ENCODE results near the gene TRAIP.
"Not testable (repeated sequence)": the region's sequence is repeated elsewhere in the genome, so short reads cannot be mapped to it uniquely, and the experiment has no call there.

Gene TRAIP, protein sequence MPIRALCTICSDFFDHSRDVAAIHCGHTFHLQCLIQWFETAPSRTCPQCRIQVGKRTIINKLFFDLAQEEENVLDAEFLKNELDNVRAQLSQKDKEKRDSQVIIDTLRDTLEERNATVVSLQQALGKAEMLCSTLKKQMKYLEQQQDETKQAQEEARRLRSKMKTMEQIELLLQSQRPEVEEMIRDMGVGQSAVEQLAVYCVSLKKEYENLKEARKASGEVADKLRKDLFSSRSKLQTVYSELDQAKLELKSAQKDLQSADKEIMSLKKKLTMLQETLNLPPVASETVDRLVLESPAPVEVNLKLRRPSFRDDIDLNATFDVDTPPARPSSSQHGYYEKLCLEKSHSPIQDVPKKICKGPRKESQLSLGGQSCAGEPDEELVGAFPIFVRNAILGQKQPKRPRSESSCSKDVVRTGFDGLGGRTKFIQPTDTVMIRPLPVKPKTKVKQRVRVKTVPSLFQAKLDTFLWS

DNA sequence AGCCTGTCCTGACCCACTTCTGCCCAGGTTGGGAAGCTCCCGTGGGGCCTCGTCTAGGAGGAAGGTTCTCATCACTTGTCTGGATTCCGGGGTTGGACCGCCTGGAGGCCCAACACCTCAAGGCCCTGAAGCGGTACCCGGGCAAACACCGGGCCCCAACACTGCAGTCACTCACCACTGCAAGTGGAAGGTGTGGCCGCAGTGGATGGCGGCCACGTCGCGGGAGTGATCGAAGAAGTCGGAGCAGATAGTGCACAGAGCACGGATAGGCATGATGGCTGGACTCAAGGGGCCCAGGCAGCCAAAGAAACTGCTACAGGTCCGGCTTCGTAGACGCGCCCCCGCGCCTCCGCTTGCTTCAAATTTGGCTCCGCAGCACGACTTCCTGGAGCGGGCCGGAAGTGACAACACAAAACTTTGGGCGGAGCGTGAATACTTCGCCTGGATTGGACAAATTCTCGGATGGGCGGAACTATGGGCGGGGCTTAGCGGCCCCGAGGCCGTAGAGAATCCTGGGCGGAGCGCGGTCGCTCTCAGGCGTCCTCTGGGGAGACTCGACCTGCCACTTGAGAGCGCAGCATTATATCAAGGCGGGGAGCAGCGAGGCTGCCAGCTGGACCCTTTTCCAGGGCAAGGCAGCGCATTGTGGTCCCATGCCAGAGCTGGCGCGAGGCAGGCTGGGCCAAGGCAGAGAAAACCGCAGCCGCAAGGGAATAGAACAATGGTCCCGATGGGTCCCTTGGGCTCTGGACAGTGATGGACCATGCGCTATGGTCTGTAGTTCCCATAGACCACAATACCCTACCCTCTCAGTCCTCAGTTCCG is at the start of gene TRAIP:
TSS of gene TRAIP (minus strand) at position 384 of the 825 bp plus-strand sequence. CDS start at position 273, 111 bp downstream.
- DNase-seq: peak; percentile 96 to 97

DNA sequence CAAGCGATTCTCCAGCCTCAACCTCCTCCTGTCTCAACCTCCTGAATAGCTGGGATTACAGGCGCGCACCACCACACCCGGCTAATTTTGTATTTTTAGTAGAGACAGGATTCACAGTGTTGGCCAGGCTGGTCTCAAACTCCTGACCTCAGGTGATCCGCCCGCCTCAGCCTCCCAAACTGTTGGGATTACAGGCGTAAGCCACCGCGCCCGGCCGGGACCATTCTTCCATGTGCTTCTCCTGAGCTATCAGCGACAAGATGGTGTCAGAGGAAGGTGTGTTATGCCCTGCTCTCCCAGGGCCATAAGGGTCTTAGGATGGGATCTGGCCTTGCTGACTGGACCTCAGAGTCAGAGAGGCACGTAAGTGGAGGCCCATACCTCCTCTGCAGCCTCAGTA is 48.1 kb upstream of the TRAIP start:
- not testable (repeated sequence) for DNase-seq

- DNase-seq: peak; percentile 21 to 39
Observed at GRCh38 chr3:49903451-49904424, 47.4 kb upstream of the TRAIP start, which contains the start of gene MST1R. Gene MST1R, minus strand, starts transcription at chr3:49903873. Its CDS starts 264 bp downstream, at chr3:49903609.

- DNase-seq: no peak
Observed at GRCh38 chr3:49902511-49903345, 46.4 kb upstream of the TRAIP start.

- no peak for DNase-seq
Observed at GRCh38 chr3:49901366-49902339, 45.3 kb upstream of the TRAIP start.

GRCh38 chr3:49900491-49901153 is 44.3 kb upstream of the TRAIP start:
- no peak for DNase-seq

DNA sequence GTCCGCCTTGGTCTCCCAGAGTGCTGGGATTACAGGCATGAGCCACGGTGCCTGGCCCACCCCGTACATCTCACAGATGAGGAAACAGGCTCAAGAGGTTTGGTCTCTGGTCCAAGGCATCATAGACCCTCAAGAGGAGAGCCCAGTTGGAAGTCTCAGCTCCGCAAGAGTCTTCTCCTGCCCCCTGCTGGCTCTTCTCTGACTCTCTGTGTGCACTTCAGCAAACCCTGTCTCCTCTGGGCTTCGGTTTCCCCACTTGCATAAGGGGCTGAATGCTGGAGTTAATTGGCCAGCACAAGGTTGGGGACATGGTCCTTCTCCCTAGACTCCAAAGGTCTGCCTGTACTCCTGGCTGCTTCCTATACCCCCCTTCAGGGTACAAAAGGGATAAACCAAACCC is 43.5 kb upstream of the TRAIP start:
- peak; percentile 53 to 60 for DNase-seq

DNA sequence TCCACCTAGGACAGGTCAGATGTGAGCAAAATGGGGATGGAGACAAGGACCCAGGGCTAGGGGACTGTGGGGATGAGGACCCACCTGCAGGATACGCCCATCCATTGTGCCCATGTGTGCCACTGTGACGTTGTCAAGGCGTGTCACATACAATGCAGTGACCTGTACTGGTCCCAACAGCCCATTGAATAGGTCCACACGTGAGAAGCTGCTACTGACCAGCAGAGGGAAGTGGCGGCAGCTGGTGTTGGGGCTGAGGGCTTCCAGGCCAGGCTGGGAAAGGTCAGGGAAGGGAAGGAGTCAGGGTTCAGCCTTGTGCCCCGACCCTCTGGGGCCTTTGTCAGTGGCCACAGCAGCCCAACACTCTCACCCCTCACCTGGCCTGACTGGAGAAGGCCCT is 42.6 kb upstream of the TRAIP start:
- DNase-seq: peak in 1 of 2 experiments; percentile 14

DNA sequence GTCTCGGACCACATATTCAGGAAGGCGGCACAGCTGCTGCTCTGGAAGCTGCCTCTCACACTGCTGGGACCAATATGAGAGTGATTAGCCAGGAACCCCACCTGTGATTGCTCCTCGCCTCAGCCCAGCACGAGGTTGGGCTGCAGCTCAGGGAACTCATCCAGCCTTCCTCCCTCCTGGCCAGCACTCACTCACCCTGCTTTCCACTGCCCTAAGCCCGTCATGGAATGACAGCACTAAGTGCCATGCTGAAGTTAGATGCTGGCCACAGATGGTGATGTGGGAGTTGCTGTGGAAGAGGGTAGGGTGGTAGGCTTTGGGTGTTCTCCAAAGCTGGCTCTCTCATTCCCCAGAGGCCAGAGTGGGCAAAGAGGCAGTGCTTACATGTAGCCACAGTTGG is 40.0 kb upstream of the TRAIP start:
- no peak for DNase-seq

DNA sequence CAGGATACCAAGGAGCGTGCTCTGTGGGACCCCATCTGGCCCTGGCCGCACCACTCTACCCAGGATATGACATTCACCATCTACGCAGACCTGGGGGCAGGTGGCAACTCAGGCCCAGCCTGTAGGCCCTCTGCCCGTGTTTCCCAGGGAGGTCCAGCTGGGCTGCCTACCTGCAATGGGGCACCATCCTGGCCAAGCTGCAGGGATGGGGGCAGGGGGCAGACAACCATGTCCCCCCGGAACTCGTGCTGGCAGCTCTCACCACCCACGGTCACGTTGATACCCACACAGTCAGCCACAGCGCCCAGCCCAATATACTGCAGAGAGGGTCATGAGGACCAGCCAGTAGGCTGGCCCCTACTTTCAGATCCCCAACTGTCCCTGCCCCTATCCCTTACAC is 39.4 kb upstream of the TRAIP start:
- DNase-seq: no peak

DNA sequence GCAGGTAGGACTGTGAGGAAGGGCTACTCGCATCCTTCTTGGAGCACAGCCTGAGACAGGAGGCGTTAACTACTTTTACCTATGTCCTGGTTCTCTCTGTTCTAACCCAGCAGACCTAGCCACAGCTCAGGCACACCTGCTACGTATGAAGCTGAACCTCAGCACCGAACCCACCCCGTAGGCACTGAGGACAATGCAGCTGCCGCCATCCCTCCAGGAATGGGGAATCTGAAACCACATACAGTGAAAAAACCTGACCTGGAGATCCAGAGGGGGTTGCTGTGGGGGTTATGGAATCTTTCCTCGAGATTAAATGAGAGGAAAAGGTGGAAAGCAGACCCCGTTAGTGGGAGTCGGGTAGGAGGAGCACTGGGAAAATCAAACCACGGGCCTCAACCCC is 32.9 kb upstream of the TRAIP start:
- DNase-seq: no peak

DNA sequence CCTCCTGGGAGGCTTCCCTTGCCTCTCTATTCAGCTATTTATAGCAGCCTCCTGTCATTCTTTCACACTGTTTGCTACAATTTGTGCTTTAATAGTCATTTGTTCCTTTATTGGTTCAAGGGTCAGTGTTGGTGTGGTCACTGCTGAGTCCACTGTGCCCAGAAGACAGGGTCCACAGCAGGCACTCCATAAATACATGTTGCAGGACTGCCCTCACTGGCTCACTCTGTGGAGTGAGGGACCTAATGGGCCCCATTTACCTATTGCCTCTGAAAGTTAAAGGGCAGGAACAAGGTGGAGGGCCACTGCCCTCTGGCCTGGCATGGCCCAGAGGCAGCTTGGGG is 30.5 kb upstream of the TRAIP start:
- DNase-seq: no peak

DNA sequence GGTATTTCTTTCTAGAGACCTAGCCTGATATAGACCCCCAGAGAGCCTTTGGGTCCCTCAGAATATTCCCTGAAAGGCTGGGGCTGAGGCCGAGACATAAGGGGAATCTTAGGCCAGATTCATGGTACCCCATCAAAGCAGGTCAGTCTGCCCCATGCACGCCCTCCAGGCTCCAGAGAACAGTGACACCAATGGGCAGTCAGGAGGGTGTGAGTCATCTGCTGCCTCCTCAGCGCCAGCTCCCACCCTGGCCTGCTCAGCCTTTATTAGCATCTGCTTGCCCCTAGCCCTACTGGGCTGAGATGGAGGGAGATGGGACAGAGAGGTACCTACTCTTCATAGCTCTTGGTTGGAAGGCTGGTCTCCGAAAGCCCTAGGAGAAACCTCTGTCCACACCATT is 27.6 kb upstream of the TRAIP start:
- DNase-seq: no peak

- DNase-seq: peak; percentile 55 to 73
Observed at GRCh38 chr3:49882166-49882565, 25.8 kb upstream of the TRAIP start.

DNA sequence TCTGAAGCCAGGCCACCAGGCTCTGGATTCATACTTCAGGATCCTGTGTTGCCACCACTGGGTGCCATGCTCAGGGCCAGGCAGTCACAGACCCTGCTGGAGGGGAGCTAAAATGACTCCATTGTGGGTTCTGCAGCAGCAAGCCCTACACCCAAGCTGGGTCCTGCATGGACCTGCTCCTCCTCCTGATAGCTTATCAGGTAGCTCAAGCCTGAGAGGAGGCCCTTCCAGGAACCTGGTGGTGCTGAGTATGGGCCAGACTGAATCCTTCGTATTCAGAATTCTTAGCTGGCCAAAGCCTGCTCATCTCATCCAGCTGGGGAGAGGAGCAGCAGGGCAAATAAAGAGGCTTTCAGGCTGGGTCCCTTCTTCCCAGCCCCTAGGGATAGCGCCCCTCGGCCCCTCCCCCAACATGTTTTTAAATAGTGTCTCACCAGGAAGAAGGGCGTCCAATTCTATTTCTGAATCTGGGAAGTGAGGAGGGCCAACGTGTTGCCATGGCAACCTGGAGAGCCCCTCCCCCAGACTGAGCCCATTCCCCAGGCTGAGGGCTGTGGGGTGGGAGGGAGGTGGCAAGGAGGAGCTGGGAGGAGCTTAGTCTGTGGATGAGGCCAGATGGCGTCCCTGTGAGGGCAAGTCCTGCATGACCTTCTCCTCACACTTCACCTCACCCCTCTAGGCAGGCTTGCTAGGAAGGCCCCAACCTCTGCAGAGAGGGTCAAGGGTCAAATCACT is 24.4 kb upstream of the TRAIP start:
- DNase-seq: no peak

DNA sequence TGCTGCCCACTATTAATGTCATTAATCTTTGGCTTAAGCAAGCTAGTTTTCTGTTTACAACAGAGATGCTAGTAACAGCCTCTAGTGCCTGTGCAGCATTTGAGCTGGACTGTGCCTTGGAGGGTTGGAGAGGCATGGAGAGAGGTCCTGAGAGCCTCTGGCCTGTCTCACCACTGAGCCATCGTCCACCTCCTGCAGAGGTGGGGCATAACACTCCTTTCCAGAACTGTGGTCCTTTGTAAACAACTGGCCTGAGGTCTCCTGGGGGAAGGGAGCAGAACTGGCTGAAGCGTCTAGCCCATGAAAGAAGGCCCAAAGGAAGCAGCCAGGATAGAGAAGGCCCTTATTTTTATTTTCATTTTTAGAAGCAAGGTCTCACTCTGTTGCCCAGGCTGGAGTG is 23.4 kb upstream of the TRAIP start:
- DNase-seq: no peak

GRCh38 chr3:49878686-49879085 is 22.3 kb upstream of the TRAIP start:
- no peak for DNase-seq

DNA sequence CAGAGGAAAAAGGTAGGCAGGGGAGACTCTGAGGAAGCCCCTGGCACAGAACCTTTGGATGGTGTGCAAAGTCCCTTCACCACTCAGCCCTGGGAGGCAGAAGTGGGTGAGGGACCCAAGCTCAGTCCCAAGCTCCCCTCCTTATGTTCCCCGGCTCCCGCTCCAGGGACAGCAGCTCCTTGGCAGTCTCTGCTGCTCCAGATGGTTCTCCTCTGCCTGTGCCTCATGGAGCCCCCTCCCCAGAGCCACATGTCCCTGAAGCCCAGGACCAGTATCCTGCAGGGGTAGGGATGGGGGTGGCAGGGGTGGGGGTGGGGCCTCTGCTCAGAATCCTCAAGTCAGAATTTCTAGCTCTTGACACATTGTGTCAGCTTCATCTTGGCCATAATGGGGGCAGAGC is 21.4 kb upstream of the TRAIP start:
- no peak for DNase-seq

GRCh38 chr3:49876567-49876966 is 20.2 kb upstream of the TRAIP start:
- DNase-seq: no peak

All from AML-193 (cell line).